Sigmoid colon (tissue), 4 donors: ENCODE results near the gene PHLPP1.

Experiments
- CTCF ChIP-seq, 4 experiments: fragments of 450-650 bp in 3 of 4; fragments of 200-600 bp in 1 of 4; IDR thresholded peaks; one replicate each; pipeline ENCODE4 v1.5.1; 2016 to 2019; ENCODE audit warnings: antibody characterized with exemption in 4 of 4, mild to moderate bottlenecking in 3 of 4, moderate library complexity in 2 of 4
- EP300 ChIP-seq, 4 donors: sonication (generic); formaldehyde crosslinking; IDR thresholded peaks; one replicate each; pipeline ENCODE4 v1.6.1; 2017; ENCODE audit warnings: antibody characterized with exemption in 4 of 4
- POLR2A ChIP-seq, 2 donors: fragments of 450-650 bp; IDR thresholded peaks; one replicate each; pipeline ENCODE4 v1.6.1; 2016; ENCODE audit warnings: antibody characterized with exemption in 2 of 2, mild to moderate bottlenecking in 2 of 2, moderate library complexity in 2 of 2
- POLR2AphosphoS5 ChIP-seq, 4 donors: sonication (generic); formaldehyde crosslinking; IDR thresholded peaks; one replicate each; pipeline ENCODE4 v1.6.1; 2017; ENCODE audit warnings: antibody characterized with exemption in 4 of 4

DNA sequence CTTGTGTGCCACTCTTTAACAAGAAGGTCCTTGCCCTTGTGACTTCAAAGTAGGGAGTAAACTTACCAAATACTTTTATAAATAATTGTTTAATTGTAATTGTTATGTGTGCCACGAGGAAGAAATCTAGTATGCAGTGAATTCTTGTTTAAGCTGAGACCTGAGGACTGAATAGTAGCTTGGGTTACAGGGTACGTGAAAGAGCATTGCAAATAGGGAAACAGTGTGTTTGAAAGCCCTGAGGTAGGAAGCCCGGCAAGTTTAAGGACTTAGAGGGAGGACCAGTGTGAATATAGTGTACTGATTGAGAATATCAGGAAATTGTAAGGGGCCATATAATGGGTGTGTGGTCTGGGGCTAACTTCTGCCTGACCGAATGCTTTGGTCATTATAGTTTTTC lies 26.2 kb downstream of the PHLPP1 start:
- TF ChIP-seq POLR2AphosphoS5 (IDR thresholded peaks at IDR 0.05), result no peak
- no peak for TF ChIP-seq CTCF (IDR thresholded peaks at IDR 0.05)
- TF ChIP-seq EP300 (IDR thresholded peaks at IDR 0.05), result no peak
- no peak for TF ChIP-seq POLR2A (IDR thresholded peaks at IDR 0.05)
